ENCODE results near the gene PRMT1.

The PRMT1 gene

DNA sequence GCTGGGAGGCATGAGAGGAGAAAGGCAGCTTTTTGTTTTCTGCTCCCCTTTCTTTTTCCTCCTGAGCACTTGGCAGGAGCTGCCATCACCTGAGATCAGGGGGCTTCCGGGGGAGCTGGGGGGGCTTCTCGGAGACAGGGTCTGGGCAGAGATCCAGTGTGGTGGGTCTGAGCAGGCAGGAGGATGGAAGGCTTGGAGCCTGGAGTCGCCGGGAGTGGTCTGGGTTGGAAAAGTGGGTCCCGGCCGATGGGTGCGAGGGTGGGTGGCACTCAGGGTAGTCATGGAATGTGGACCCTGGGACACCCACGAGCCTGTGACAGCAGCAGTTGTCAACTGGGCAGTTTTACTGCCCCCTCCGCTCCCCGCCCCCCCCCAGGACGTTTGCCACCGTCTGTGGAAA lies 10.1 kb downstream of the PRMT1 start:
- no peak overlapping the region for H3K4me3 ChIP-seq (ENCODE audit: low read depth, low read length)
- TF ChIP-seq, protein P1, sequence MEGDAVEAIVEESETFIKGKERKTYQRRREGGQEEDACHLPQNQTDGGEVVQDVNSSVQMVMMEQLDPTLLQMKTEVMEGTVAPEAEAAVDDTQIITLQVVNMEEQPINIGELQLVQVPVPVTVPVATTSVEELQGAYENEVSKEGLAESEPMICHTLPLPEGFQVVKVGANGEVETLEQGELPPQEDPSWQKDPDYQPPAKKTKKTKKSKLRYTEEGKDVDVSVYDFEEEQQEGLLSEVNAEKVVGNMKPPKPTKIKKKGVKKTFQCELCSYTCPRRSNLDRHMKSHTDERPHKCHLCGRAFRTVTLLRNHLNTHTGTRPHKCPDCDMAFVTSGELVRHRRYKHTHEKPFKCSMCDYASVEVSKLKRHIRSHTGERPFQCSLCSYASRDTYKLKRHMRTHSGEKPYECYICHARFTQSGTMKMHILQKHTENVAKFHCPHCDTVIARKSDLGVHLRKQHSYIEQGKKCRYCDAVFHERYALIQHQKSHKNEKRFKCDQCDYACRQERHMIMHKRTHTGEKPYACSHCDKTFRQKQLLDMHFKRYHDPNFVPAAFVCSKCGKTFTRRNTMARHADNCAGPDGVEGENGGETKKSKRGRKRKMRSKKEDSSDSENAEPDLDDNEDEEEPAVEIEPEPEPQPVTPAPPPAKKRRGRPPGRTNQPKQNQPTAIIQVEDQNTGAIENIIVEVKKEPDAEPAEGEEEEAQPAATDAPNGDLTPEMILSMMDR (IDR thresholded peaks at IDR 0.05; ENCODE audit: low read depth, low read length): no peak

DNA sequence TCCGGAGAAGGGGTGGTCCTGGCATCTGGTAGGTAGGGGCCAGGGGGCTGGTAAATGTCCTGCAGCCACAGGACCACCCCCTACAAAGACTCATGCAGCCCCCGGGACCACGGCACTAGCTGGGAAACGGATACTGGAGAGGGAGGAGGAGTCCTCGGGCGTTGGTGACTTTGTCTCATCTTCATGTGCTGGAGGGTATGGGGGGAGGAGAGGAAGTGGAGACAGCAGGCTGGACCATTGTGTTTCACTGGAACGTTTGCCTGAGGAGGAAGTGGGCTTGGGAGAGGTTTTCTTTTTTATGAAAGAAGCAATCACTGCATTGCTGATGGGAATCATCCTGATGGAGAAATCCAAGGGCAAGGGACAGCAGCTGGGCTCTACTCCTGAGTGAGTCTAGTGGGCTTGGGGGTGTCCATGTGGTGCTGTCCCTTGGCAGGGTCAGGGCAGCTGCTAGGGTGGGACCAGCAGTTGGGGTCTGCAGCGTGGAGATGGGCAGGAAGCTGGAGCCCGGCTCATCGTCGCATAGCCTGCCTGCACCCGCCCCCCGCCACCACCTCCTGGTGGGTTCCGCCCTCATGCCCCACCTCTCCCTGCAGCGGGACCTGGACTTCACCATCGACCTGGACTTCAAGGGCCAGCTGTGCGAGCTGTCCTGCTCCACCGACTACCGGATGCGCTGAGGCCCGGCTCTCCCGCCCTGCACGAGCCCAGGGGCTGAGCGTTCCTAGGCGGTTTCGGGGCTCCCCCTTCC lies 10.7 kb downstream of the PRMT1 start:
- H3K4me3 ChIP-seq (ENCODE audit: low read depth, low read length): no peak overlapping the region
- TF ChIP-seq, protein P1 (IDR thresholded peaks at IDR 0.05; ENCODE audit: low read depth, low read length): no peak

DNA sequence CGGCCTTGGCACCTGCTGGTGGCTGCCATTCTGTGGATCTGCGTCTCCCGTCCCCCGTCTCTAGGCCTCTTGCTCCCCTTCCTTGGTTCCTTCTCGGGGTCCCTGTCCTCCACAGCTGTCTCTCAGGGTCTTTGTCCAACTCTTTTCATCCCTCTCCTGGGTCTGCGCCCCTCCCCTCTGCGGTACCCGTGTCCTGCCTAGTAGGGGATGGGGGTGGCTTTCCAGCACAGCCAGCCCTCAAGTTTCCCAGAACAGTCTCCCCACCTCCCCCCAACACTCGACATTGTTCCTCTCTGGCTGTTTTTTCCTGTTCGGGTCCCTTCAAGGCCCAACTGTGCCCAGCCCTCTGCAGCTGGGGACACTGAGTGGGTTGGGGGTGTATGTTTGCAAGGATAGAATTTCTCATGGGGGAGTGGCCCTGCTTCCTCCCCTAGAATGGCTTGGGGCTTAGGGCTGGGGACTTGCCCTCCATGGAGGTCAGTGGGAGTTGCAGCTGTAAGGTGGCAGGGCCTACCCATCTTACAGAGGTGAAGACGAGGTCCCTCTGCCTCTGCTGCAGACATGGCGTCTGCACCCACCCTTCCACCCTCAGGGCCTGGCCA lies 11.6 kb downstream of the PRMT1 start:
- TF ChIP-seq, protein P1 (IDR thresholded peaks at IDR 0.05; ENCODE audit: low read depth, low read length): no peak
- no peak overlapping the region for H3K4me3 ChIP-seq (ENCODE audit: low read depth, low read length)

DNA sequence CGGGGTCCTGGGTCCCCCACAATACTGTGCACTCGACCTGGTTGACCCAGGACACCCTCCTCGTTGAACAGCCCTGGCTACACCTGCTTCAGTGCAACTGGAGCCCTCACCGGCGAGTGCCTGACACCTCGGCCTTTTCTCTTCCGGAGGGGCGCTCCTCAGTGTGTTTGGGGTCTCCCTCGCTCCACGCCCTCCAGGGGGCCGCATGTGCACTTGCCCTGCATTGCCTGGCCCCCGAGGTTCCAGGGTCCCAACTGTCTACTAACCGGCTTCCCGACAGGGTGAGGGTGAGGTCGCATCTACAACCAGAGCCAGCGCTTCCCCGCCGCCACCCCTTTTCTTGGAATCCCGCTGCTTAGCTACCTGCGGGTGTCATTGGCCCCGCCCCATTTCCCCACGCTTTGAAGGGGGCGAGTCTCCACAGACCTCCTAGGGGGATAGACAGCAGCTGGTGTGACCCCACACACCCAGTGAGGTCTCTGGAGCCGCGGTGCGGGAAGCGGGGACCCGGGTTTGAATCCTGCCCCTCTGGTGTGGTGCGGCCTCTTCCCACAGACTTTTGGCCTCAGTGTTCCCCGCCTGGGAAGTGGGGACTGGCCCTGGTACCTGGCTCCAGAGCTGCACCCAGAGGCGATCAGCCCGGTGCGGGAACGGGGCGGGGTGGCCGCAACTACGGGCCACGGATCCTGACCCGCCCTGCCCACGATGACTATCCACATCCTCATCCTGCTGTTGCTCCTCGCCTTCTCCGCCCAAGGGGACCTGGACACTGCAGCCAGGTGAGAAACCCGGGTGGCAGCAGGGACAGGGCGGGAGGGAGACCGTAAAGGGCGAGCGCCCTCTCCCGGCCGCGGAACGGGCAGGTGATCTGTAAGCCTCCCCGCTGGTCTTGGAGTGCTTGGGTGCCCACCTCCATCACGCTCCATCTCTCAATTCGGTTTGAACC lies 12.3 kb downstream of the PRMT1 start, which contains the start of gene ADM5:
Gene ADM5, plus strand, starts transcription at position 462 of the 946 bp plus-strand sequence. Its CDS starts 244 bp downstream, at position 706.
- TF ChIP-seq, protein P1 (IDR thresholded peaks at IDR 0.05; ENCODE audit: low read depth, low read length): peak; percentile 36; the same call in 1 of the 2 replicates
- H3K4me3 ChIP-seq (ENCODE audit: low read depth, low read length): peak within 1 kb of the TSS; percentile 73

DNA sequence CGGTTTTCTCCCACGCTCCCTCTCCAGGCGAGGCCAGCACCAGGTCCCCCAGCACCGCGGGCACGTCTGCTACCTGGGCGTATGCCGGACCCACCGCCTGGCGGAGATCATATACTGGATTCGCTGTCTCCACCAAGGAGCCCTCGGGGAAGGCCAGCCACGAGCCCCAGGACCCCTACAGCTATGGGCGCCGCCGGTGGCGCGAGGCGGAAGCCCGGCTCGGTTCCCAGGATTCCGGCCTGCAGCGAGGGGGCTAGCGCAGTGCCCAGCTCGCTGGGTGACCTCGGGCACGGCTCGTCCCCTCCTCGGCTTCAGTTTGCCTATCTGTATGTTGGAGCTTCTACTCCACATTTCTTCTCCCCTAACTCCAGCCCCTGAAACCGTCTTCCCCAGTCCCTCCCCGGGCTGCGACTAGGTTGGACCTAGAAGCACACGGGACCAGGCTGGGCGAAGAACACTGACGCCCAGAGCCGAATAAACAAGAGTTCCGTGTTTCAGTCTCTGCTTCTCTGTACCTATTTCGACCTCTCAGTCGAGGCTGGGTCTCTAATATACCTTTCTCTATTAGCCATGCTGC lies 13.1 kb downstream of the PRMT1 start:
- TF ChIP-seq, protein P1 (IDR thresholded peaks at IDR 0.05; ENCODE audit: low read depth, low read length): no peak
- H3K4me3 ChIP-seq (ENCODE audit: low read depth, low read length): peak overlapping the region; percentile 73

DNA sequence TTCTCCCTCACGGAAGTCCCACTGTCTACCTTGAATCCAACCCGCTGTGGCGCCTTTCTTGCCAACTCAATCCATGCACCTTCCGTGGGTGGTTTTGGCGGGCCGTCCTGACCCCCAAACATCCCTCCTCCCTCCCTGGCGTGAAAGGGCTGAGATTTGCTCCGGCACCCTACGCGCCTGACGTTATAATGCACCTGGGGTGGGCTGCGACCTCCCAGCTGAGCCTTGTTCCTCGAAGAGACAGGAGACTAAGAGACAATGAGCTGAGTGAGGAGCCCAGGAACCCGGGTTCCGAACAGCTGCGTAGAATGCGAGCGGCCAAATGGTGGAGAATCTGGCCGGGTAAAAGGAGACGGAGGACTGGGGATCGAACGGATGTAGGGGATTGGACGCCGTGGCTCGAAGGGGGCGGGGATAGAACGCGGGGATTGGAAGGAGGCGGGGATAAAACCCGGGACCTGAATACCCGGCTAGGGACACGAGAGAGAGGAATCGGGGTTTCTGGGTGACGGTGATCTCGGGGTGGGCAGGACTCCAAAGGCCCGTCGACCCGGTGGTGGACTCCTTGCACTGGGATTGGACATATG lies 13.7 kb downstream of the PRMT1 start, which contains the start of gene CPT1C:
Gene CPT1C, plus strand, starts transcription at position 461 of the 587 bp plus-strand sequence. CDS start 1,137 bp downstream, outside the sequence.
- H3K4me3 ChIP-seq (ENCODE audit: low read depth, low read length): peak within 1 kb of the TSS; percentile 73
- TF ChIP-seq, protein P1 (IDR thresholded peaks at IDR 0.05; ENCODE audit: low read depth, low read length): no peak

Measured in WI38 (cell line).